Measurements from ENCODE around the gene TUBGCP3.

Gene TUBGCP3

GRCh38 chr13:112457081-112457480 lies 130.9 kb downstream of the TUBGCP3 start:
- TF ChIP-seq POLR2AphosphoS5 (IDR thresholded peaks at IDR 0.05; ENCODE audit: low read depth, low read length) (no peak), TAF1 (IDR thresholded peaks at IDR 0.05; ENCODE audit: low read depth, low read length) (no peak), POU2F2 (IDR thresholded peaks at IDR 0.05; ENCODE audit: low read depth, low read length) (no peak), SPI1 (IDR thresholded peaks at IDR 0.05; ENCODE audit: low read depth, low read length) (no peak)
- FAIRE-seq: no peak
- DNase-seq (ENCODE audit: insufficient read length, low spot score): no peak

GRCh38 chr13:112456138-112457056 lies 131.6 kb downstream of the TUBGCP3 start:
- DNase-seq (ENCODE audit: insufficient read length, low spot score): no peak
- TF ChIP-seq POLR2AphosphoS5 (IDR thresholded peaks at IDR 0.05; ENCODE audit: low read depth, low read length) (no peak), PAX5 (IDR thresholded peaks at IDR 0.05; ENCODE audit: insufficient read depth, low read length, severe bottlenecking) (no peak), TAF1 (IDR thresholded peaks at IDR 0.05; ENCODE audit: low read depth, low read length) (no peak), POLR2A (IDR thresholded peaks at IDR 0.05; ENCODE audit: low read depth, low read length) (no peak), SPI1 (IDR thresholded peaks at IDR 0.05; ENCODE audit: low read depth, low read length) (no peak), POU2F2 (IDR thresholded peaks at IDR 0.05; ENCODE audit: low read depth, low read length) (no peak)
- no peak for FAIRE-seq

- FAIRE-seq: no peak
- no peak for TF ChIP-seq PAX5 (IDR thresholded peaks at IDR 0.05; ENCODE audit: insufficient read depth, low read length, severe bottlenecking)
- no peak for TF ChIP-seq POLR2AphosphoS5 (IDR thresholded peaks at IDR 0.05; ENCODE audit: low read depth, low read length)
- no peak for TF ChIP-seq SPI1 (IDR thresholded peaks at IDR 0.05; ENCODE audit: low read depth, low read length)
- TF ChIP-seq TAF1 (IDR thresholded peaks at IDR 0.05; ENCODE audit: low read depth, low read length): no peak
- no peak for TF ChIP-seq POLR2A (IDR thresholded peaks at IDR 0.05; ENCODE audit: low read depth, low read length)
- no peak for TF ChIP-seq POU2F2 (IDR thresholded peaks at IDR 0.05; ENCODE audit: low read depth, low read length)
- DNase-seq (ENCODE audit: insufficient read length, low spot score): no peak
Observed at GRCh38 chr13:112455476-112456059, 132.4 kb downstream of the TUBGCP3 start.

GRCh38 chr13:112454648-112455334 lies 133.2 kb downstream of the TUBGCP3 start:
- no peak for FAIRE-seq

GRCh38 chr13:112453874-112454647 lies 133.9 kb downstream of the TUBGCP3 start:
- no peak for FAIRE-seq
- TF ChIP-seq POU2F2 (IDR thresholded peaks at IDR 0.05; ENCODE audit: low read depth, low read length) (no peak), POLR2AphosphoS5 (IDR thresholded peaks at IDR 0.05; ENCODE audit: low read depth, low read length) (no peak), PAX5 (IDR thresholded peaks at IDR 0.05; ENCODE audit: insufficient read depth, low read length, severe bottlenecking) (no peak), SPI1 (IDR thresholded peaks at IDR 0.05; ENCODE audit: low read depth, low read length) (no peak), TAF1 (IDR thresholded peaks at IDR 0.05; ENCODE audit: low read depth, low read length) (no peak), POLR2A (IDR thresholded peaks at IDR 0.05; ENCODE audit: low read depth, low read length) (no peak)
- DNase-seq (ENCODE audit: insufficient read length, low spot score): no peak

More at GRCh38 chr13:112454648-112455334, 133.2 kb downstream of the TUBGCP3 start:
- DNase-seq (ENCODE audit: insufficient read length, low spot score): no peak
- TF ChIP-seq TAF1 (IDR thresholded peaks at IDR 0.05; ENCODE audit: low read depth, low read length) (no peak), POLR2AphosphoS5 (IDR thresholded peaks at IDR 0.05; ENCODE audit: low read depth, low read length) (no peak), POLR2A (IDR thresholded peaks at IDR 0.05; ENCODE audit: low read depth, low read length) (no peak), PAX5 (IDR thresholded peaks at IDR 0.05; ENCODE audit: insufficient read depth, low read length, severe bottlenecking) (no peak), POU2F2 (IDR thresholded peaks at IDR 0.05; ENCODE audit: low read depth, low read length) (no peak), SPI1 (IDR thresholded peaks at IDR 0.05; ENCODE audit: low read depth, low read length) (no peak)

GRCh38 chr13:112453207-112453829 lies 134.6 kb downstream of the TUBGCP3 start:
- DNase-seq (ENCODE audit: insufficient read length, low spot score) (no peak), FAIRE-seq (no peak)
- TF ChIP-seq POLR2A (IDR thresholded peaks at IDR 0.05; ENCODE audit: low read depth, low read length) (no peak), TAF1 (IDR thresholded peaks at IDR 0.05; ENCODE audit: low read depth, low read length) (no peak), POLR2AphosphoS5 (IDR thresholded peaks at IDR 0.05; ENCODE audit: low read depth, low read length) (no peak), POU2F2 (IDR thresholded peaks at IDR 0.05; ENCODE audit: low read depth, low read length) (no peak), SPI1 (IDR thresholded peaks at IDR 0.05; ENCODE audit: low read depth, low read length) (no peak)

GRCh38 chr13:112452380-112453206 lies 135.4 kb downstream of the TUBGCP3 start:
- FAIRE-seq (no peak), DNase-seq (ENCODE audit: insufficient read length, low spot score) (no peak)
- no peak for TF ChIP-seq POLR2AphosphoS5 (IDR thresholded peaks at IDR 0.05; ENCODE audit: low read depth, low read length)
- no peak for TF ChIP-seq POLR2A (IDR thresholded peaks at IDR 0.05; ENCODE audit: low read depth, low read length)
- no peak for TF ChIP-seq SPI1 (IDR thresholded peaks at IDR 0.05; ENCODE audit: low read depth, low read length)
- TF ChIP-seq POU2F2 (IDR thresholded peaks at IDR 0.05; ENCODE audit: low read depth, low read length): no peak
- no peak for TF ChIP-seq TAF1 (IDR thresholded peaks at IDR 0.05; ENCODE audit: low read depth, low read length)
- no peak for TF ChIP-seq PAX5 (IDR thresholded peaks at IDR 0.05; ENCODE audit: insufficient read depth, low read length, severe bottlenecking)
